OCI-LY7 (cell line): Measurements from ENCODE around the gene SERPINA3.

Experiments
- CTCF ChIP-seq: fragments of 200-600 bp; sonication (generic); conservative IDR thresholded peaks from 2 replicates; pipeline ENCODE4 v1.5.1; 2014; ENCODE audit warnings: mild to moderate bottlenecking, antibody characterized with exemption, low read length, moderate library complexity, mixed read lengths
- EZH2phosphoT487 ChIP-seq: fragments of 200-600 bp; sonication (generic); IDR thresholded peaks from 2 replicates; pipeline ENCODE4 v1.6.1; 2018; ENCODE audit warnings: low read depth, borderline replicate concordance, mild to moderate bottlenecking, mixed run types, antibody characterized with exemption, low read length, moderate library complexity, mixed read lengths

- TF ChIP-seq CTCF = no peak
- TF ChIP-seq EZH2phosphoT487 = no peak
These were observed 9.4 kb downstream of the SERPINA3 start for GRCh38 chr14:94621358-94622134.
